Activated naive CD4-positive, alpha-beta T cell (primary cell): ENCODE results near the gene AFMID.
"Not testable (repeated sequence)": the region's sequence is repeated elsewhere in the genome, so short reads cannot be mapped to it uniquely, and the experiment has no call there.

Experiments used
- DNase-seq, 4 experiments: peaks; one replicate each; lab custom pipeline; 2025; lab: John Stamatoyannopoulos, UW

The AFMID gene

DNA sequence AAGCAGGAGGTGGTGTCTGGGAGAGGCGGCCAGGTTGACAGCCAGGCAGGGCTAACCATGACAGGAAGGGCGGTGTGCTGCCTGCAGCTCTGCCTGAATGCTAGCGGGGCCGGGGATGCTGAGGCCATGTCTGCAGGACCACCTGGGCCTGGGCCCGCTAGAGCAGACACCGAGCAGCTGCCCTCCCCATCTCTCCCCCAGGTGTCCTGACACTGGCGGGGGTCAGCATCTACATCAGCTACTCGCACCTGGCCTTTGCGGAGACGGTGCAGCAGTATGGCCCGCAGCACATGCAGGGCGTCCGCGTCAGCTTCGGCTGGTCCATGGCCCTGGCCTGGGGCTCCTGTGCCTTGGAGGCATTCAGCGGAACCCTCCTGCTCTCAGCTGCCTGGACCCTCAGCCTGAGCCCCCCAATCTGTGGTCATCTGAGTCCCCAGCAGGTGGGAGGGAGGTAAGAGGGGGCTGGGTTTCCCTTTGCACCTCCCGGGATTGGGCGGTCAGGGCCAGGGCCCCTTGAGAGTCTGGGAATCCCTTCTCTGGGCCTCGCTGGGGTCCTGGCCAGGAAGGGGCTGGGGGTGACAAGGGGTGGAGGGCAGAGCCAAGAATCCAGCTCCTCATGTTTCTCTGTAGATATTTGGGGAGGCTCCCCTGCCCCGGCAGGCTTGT is 51.8 kb downstream of the AFMID start:
- DNase-seq, result no peak

DNA sequence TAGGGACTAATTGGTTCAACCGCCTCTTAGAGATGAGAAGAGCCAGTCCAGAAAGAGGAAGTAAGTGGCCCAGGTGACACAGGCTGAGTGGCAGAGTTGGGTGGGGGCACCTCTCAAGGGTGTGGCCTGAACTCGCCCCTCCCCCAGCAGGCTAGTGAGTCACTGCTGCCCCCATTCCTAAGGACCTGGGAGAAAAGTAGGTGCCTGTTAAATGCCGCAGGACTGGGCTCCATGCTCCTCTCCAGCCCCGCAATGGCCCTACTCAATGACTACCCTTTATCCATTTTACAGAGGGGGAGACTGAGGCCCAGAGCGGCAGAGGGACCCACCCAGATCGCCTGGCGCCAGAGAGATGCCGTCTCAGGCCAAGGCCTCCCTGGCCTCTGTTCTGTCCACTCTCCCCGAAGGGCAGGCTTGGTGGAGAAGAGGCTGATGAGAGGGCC is 52.3 kb downstream of the AFMID start:
- DNase-seq, result no peak

DNA sequence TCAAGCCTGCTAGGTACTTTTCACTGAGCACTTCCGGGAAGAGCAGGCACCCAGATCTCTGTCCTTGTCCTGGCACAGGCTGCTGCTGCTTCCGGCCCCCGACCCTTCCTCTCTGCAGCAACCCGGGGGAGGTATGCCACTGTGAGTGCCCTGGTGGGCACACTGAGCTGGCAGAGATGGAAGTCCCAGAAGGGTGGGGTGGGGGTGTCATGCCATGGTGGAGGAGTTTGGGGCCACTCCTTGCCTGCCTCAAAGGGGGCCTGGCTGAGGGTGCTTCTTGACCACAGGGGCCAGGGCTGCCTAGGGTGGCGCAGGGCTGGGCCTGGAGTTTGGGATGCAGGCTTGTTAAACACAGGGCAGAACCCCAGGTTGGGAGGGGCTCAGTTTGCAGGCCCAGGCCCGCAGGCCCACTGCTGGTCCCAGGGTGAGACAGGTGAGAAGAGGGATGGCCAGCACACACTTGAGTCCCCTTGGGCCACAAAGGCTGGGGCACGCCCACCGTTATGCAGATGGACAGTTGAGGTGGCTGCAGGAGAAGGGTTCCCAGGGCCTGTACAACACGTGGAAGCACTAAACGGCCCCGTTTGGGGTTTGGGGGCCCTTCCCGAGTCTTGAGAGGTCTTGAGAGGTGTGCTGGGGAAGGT is 53.0 kb downstream of the AFMID start:
- DNase-seq, result no peak

DNA sequence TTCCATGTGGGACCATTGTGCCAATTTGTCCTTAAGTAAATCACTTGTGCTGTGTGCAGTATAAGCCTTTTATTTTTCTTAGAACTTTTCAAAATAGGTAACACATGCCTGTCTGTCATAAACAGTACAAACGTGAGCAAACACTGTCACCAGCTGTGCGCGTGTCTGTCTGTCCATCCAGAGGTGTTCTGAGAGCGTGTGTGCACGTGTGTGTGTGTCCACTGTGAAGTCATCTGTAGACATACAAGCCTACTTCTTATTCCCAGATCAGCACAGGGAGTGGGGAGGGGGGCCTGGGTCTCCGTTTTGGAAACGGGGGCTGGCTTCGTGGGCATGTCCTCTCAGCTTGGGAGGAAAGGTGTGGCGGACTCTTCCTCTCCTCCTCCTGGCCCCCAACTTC is 53.7 kb downstream of the AFMID start:
- no peak for DNase-seq

DNA sequence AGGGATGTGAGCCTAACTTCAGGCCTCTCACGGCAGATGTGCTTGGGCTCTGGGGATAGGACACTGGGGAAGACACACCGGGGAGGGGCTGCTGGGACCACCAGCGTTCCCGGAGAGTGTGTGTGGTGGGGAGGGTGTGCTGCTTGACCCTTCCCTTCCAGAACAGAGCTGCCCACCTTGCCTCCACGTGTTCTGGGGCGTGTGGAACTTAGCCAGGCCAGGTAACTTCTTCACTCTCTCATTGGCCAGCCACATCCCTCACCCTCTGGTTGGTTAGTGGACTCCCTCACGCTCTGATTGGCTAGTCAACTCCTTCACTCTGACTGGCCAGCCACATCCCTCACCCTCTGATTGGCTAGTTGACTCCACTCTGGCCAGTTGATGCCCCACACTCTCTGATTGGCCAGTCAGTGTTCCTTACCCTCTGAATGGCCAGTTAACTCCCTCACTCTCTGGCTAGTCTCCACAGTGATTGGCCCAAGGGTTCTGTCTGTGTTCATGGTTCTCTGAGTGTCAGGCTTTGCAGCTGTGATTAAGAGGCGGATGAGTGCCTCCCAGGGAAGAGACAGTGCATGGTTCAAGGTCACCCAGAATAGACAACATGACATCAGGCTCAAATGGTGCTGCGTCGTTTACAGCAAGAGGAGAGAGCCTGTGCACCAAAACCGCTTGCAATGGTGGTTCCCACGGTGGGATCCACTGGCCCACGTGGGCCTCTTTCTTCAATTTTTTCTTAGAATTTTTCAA is 54.3 kb downstream of the AFMID start:
- no peak for DNase-seq

DNA sequence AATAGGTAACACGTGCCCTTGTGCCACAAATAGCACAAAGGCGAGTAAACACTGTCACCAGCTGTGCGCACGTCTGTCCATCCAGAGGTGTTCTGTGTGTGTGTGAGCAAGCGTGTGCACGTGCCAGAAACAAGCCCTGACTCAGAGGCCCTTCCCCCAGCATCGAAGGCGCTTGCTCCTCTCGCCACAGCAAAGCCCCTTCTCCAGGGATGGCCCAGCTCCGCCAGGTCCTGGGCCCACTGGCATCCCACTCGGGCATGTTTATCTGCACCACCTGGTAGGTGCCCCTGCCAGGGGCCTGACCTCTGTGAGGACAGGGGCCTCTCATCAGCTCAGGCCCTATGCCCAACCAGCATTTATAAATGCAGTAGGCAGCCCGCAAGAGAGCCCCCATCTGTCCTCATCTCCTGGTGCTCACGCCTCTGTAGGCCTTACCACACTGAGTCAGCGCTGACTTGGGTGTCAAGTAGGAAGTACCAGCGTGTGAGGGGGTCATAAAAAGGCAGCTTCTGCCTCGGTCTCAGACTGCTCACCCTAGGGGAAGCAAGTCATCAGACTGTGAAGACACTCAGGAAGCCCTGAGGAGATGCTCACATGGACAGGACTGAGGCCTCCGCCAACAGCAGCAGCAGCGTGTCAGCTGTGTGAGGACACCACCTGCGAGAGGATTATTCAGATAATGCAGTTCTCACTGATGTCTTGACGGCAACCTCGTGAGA is 55.0 kb downstream of the AFMID start:
- no peak for DNase-seq

DNA sequence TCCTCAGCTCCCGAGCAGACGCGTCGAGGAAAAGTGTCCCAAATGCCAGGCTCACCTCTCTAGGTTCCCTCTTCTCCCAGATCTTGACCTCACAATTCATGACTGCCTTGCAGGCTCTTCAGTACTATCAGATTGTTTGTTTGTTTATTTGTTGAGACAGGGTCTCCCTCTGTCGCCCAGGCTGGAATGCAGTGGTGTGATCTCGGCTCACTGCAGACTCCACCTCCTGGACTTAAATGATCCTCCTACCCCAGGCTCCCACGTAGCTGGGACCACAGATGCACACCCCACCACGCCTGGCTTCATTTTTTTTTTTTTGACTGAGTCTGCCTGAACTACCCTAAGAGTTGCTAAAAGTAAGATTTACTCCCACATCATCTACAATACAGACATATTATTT is 60.1 kb downstream of the AFMID start:
- DNase-seq, result no peak

DNA sequence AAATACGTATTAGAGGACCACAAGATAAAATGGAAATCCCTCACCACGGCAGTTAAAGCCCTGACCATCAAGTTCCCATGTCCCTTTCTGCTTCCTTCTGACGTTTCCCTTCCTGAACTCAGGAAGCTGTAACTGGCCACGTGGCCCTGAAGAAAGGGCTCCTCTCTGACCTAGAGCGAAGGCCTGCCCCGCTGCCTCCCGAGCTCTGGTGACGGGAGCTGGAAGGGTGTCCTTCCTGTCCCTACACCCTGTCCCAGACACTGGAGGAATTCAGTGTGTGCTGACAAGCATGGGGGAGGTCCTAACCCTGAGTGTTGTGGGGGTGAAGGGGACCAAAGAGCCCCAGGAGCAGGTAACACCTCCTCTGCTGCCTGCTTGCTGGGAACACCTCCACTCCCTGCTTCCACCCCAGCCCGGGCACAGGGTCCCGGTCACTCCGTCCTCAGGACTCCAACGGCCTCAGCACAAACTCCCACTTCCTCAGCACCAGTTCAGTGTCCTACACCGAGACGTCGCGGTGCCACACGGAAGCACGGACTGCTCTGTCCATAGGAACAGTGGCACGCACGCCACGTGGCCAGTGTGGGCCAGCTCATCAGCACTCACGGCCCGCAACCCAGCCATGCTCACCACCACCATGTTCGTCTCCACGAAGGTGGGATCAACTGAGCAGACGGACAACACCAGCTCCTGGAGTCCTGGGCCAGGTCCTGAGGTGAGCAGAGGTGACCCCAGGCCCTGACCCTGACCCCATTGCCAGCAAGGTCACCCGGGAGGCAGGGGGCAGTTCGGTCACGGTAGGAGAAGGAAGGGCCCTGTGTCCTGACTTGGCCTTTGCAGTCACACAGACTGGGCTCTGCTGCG is 61.1 kb downstream of the AFMID start:
- no peak for DNase-seq

DNA sequence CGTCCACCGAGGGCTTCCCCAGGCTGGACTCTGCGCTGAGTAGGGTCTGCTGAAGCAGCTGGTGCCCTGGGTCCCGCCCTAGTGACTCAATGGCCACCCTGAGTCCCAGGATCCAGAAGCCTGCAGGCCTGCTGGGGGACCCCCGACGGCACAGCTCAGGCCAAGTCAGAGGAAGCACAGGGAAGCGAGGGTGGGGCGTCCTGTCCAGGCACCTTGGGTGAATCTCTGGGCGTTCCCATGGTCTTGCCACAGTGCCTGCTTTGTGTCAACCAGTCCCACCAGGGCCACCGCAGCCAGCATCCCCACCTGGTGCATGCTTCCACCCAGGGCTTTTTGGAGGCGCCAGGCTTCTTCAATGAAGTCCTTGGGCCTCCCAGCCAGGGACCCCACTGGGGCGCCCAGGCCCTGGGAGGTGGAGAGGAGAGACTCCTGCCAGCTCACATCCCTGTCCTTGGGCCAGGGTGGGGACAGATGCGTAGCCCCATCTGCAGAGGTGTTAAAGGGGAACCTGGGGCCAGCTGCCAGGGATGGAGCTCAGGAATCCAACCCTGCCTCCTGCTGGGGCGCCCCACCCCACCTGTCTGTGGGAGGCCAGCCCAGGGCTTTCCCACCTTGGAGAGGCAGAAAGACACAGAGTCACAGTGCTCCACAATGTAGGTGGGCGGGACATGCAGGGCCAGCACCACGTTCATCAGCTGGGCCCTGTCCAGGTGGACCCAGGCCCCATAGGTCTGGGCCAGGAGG is 62.1 kb downstream of the AFMID start:
- DNase-seq, result no peak

DNA sequence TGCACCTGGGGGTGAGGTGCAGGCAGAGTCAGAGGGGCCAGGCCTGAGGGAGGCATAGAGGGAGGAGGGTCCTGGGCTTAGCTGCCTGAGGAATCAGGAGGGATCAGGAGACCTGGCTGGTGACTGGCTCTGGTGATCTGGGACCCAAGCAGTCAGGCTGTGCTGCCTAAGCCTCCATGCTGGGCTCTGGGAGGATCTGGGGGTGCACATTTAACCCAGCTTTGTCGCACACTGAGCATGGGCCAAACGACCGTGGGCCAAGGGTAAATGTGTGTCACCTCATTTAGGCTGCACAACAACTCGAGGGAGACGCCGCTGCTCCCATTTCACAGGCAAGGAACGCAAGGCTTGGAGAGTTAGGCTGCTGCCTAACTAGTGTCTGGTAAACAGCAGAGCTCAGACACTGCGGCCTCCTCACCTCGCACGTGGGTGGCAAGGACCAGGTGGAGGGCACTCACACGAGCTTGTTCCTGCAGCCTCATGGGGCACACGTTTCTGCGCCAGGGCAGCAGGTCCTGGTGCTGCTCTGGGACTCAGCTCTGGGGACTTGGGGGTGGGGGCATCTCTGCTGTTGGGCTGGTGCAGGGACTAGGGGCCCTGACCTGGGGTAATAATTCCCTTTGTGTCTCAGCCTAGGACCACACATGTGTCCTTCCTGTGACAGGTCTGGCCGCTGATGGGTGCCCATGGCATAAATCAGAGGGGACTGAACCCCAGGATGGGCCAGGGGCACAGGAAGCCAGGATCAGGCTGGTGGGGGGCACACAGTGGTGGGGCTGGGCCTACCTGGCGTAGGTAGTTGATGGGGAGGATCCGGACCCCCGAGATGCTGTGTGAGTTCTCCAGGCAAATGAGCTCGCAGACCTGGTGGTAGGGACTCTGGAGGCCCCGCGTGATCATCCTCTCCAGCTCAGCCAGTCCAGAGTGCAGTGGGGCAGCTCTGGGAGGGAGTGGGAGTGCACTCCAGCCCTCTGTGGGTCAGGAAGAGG is 63.0 kb downstream of the AFMID start:
- DNase-seq, result no peak

DNA sequence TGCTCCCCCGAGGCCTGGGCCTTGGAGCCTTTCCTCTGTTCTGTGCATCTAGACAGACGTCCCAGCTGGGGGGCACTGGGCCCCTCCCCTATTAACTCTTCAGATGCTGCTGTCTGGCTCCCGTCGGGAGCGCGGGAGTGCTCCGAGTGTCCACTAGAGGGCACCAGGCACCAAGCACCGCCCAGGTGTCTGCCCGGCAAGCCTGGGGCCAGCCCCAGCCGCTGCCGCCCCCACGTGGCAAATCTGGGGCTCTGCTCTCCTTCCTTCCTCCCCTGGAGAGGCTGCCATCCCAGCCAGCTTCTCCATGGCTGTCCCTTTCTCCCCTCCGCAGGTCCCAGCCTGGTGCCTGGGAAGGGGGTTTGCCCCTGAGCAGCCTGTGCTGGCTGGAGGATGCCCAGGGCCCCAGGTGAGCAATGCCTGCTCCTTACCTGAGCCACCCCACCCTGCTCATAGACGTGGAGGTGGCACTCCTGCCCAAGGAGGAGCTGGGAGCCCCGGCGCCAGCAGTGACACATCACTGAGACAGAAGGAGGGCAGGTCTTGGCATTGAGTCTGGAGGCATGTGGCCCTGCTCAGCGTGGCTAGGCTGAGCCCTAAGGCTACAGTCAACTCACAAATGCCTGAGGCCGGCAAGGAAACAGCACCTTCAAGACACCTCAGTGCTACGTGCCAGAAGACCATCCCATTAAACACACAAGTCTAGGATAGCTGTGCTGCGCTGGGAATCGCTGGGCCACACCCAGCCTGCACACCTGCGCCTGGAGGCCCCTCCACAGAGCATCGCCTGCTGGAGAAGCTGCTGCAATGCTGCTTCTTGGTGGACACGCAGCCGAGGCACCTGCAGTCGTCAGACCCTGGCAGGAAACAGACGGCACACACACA is 64.0 kb downstream of the AFMID start:
- DNase-seq, result peak; percentile 50 to 84 (median 72)

DNA sequence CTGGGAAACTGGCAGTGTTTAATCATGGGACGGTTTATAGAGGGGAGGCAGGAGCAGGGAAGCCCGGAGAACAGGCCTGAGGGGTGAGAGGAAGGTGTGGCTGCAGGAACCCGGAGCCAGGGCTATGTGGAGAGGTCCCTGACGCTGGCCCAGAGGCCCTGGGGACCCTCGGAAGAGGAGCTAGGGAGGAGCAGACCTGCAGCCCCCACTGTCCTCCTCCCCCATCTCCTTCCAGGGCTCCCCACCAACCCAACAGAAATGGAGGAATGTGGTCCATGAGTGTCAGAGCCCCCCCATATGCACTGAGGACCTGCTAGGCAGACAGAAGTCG is 64.6 kb downstream of the AFMID start:
- no peak for DNase-seq

DNA sequence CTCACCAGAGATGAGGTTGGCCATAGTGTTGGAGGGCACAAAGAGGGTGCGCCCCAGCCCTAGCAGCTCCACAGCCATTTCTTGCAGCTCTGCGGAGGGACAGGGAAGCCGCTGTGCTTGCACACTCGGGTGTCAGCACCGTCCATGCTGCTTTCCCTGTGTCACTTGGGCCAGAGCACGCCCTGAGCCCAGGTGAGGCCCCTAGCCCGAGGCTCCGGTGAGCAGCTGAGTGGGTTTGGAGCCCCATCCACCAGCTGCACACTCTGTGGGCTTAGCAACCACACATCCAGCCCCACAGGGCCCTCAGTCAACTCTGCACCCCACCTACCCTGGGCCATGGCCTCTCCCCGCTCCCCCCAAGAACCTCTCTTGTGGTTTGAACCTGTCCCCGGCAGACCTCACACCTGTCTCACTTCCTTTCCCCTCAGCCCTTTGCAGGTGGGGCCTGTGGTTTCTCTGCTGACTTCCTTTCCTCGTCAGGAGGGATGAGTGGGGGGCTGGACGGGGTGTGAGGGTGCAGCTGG is 65.0 kb downstream of the AFMID start:
- peak in 2 of 4 experiments; percentile 74 to 78 for DNase-seq

DNA sequence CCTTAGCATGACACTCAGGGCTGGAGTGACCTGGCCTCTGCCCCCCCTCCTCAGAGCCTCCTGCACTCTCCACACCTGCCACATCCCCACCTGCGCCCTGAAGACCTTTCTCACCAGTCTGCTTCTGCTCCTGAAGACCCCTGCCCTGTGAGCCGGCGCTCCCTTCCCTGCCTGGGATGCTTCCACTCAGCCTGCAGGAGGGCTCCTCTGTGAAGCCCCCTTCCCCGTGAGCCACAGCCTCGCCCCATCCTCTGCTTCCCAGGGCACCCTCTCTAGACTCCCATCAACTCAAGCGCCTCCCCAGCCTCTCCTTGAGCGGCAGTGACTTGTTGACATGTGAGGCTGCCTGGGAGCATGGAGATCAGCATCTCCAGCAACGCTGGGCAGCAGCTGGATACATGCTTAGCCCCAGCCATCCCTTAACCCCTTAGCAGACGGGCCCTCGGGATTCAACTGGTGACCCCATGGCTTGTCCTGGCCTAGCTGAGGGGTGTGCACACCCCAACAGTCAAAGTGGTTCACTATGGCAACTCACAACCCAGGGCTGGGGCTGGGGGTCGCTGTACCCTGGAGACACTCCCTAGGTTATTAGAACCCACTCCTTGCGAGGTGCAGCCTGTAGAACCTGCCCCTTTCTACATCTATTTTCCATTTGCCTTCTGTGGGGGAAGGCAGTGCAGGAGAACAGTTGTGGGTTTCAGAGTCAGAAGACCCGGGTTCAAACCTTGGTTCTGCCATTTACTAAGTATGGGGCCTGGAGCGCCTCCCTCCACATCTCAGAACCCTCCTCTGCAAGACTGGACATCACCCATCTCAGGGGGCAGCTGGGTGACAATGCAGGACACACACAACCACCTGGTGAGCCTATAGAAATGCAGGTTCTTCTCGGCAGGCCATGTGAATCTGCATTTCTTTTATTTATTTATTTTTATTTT is 65.8 kb downstream of the AFMID start:
- no peak for DNase-seq

DNA sequence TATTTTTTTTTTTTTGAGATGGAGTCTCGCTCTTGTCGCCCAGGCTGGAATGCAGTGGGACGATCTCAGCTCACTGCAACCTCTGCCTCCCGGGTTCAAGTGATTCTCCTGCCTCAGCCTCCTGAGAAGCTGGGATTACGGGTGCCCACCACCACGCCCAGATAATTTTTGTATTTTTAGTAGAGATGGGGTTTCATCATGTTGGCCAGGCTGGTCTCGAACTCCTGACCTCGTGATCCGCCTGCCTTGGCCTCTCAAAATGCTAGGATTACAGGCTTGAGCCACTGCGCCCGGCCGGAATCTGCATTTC is 66.4 kb downstream of the AFMID start:
- not testable (repeated sequence) for DNase-seq

DNA sequence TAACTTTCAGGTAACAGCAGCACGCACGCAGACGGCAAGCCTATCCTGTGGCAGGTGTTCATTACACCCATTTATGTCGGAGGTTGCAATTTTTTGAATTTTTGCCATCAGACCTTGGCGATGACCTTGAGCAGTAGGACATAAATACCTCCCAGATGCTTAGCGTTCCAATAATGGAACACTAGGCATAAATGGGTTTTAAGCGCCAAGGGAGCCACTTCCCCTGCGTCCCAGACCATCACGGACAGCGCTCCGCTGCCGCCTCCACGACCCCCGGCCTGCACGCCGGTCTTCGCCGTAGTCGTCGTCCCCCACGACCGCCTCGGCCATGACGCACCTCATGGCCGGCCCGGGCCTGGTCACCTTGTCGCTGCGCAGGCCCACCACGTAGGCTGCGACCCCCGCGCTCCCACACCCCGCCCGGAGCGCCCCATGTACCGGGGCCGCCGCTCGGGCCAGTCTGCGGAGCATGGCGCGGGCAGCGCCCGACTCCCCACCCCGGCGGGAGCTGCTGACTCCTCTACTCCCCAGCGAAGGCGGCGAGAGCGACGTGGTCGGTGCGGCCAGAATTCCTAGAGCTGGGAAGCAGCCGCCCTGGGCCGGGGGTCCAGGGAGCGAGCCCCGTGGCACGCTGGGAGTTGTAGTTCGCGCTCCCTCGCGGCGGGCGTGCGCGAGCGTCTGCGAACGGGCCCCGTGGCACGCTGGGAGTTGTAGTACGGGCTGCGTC is 66.9 kb downstream of the AFMID start:
- DNase-seq, result peak; percentile 46 to 80 (median 64)
